ENCODE measurements around the gene TGFBR3. TPM values are rescaled to one million over a fixed set of nuclear protein-coding genes. Genes with fewer than 3 reads are reported as not detected.
A peak's percentile ranks its signal among the peaks of the same experiment; 100 is the strongest.

The TGFBR3 gene
- total RNA-seq, 1 donor, result 118 TPM

GRCh38 chr1:91684481-91685196, 201.3 kb downstream of the TGFBR3 start:
- no peak overlapping the region for H3K4me3 ChIP-seq (ENCODE audit: low read depth, low read length)
- TF ChIP-seq CTCF (IDR thresholded peaks at IDR 0.05; ENCODE audit: insufficient read depth, low read length), result no peak
- peak; percentile 63 for DNase-seq (ENCODE audit: low read depth)

GRCh38 chr1:91683598-91683951, 202.4 kb downstream of the TGFBR3 start:
- no peak for TF ChIP-seq CTCF (IDR thresholded peaks at IDR 0.05; ENCODE audit: insufficient read depth, low read length)
- no peak overlapping the region for H3K4me3 ChIP-seq (ENCODE audit: low read depth, low read length)
- peak; percentile 23 for DNase-seq (ENCODE audit: low read depth)

GRCh38 chr1:91682882-91683597, 202.9 kb downstream of the TGFBR3 start:
- no peak overlapping the region for H3K4me3 ChIP-seq (ENCODE audit: low read depth, low read length)
- TF ChIP-seq CTCF (IDR thresholded peaks at IDR 0.05; ENCODE audit: insufficient read depth, low read length), result no peak
- DNase-seq (ENCODE audit: low read depth), result no peak

GRCh38 chr1:91680556-91681155, 205.3 kb downstream of the TGFBR3 start:
- TF ChIP-seq CTCF (IDR thresholded peaks at IDR 0.05; ENCODE audit: insufficient read depth, low read length), result no peak
- no peak overlapping the region for H3K4me3 ChIP-seq (ENCODE audit: low read depth, low read length)
- DNase-seq (ENCODE audit: low read depth), result no peak

GRCh38 chr1:91679446-91679845, 206.5 kb downstream of the TGFBR3 start:
- no peak for DNase-seq (ENCODE audit: low read depth)
- TF ChIP-seq CTCF (IDR thresholded peaks at IDR 0.05; ENCODE audit: insufficient read depth, low read length), result no peak
- no peak overlapping the region for H3K4me3 ChIP-seq (ENCODE audit: low read depth, low read length)

GRCh38 chr1:91676030-91676429, 209.9 kb downstream of the TGFBR3 start:
- DNase-seq (ENCODE audit: low read depth), result no peak
- TF ChIP-seq CTCF (IDR thresholded peaks at IDR 0.05; ENCODE audit: insufficient read depth, low read length), result no peak

More at GRCh38 chr1:91676030-91676429, 209.9 kb downstream of the TGFBR3 start:
- no peak overlapping the region for H3K4me3 ChIP-seq (ENCODE audit: low read depth, low read length)
